ENCODE measurements around the gene TRIM47. TPM values are rescaled to one million over a fixed set of nuclear protein-coding genes. Genes with fewer than 3 reads are reported as not detected.

The TRIM47 gene
- total and polyA plus RNA-seq, 2 of the 13 experiments (the other 11 are each of a cell fraction or from before 2014, with no cell fraction given), result 33.5 to 82.0 TPM

DNA sequence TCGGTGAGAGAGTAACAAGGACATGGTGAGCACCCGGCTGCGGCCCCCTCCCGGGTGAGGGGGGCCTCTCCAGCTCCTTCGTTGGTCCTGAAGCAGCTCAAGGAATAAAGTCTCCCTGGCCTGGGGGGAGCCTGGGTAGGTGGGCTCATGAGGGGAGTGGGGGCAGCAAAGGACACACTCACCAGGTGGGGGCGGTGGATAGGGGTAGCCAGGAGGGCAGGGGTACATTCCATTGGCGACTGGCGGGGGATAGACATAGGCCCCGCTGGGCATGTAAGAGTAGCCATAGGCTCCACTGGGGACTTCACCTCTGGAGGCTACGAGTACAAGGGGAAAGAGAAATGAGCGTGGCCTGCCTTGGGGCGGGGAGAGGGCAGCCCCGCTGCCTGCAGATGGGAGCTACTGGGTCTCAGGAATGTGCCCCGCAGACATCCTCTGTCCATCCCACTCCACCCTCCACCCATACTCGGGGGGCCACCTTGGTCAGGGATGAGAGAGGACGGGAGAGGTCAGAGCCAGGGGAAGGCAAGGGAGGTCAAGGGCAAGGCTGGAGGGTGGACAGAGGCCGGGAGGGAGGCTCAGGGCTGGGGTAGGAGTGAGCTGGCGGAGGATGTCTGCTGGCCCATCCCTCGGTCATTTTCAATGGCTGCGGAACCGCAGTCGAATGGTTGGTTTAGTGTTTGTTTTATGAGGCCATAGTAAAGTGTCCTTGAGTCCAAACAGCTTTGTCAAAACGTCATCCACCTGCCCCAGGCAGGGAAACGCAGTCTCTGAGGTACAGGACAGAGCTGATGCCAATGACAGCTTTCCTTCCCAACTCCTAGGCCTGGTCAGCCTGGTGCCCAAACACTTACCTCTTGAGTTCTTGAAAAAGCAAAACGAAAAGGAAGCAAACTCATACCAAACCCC lies 30.5 kb downstream of the TRIM47 start:
- 75% methylated on average over 24 of the region's 25 CpGs for WGBS (ENCODE audit: low lambda C conversion rate)
- ATAC-seq, result no peak
- intact Hi-C loops (cut with micrococcal nuclease; ENCODE audit: unreplicated experiment), result no loop called here
- no peaks in the 10 kb centered on the region for H3K9me3 ChIP-seq (ENCODE audit: low read length)
- in situ Hi-C loops (cut with HindIII; ENCODE audit: extremely low pct_ligation_motif_present, low pct_unique_long_range_greater_than_20kb), result no loop called here
- H3K4me1 ChIP-seq (ENCODE audit: insufficient read depth, low read length), result peaks cover 70% of the 10 kb centered on the region
- no peaks in the 10 kb centered on the region for H3K79me2 ChIP-seq (ENCODE audit: insufficient read depth, low read length)
- FAIRE-seq, result no peak
- BruUV-seq (replicated peaks), result no TSS peak
- no peak for DNase-seq (ENCODE audit: low spot score)
- ChIA-PET POLR2A (interaction anchor here (0.7 to 7.7 kb wide), 25 partner anchors 8 to 156 kb away, joined by 3 to 229 read pairs (median 8); partner anchors contain the start of genes CDK3, GALK1, MRPL38 and TRIM47), CTCF (ENCODE audit: low intra/inter-chr PET ratio, low total read pairs) (interaction anchor here (1.2 to 1.9 kb wide), 3 partner anchors 18 to 28 kb away, joined by 3 to 6 read pairs (median 4); no protein-coding TSS in a partner anchor)
- peak overlapping the region; percentile 69 for H3K27ac ChIP-seq (ENCODE audit: extremely low read length, insufficient read depth, low read length)
- 0 out of 2 replicates have a peak, but pooled peaks cover 2% of the 10 kb centered on the region for H4K20me1 ChIP-seq (ENCODE audit: insufficient read depth, low read length)
- H3K27me3 ChIP-seq (ENCODE audit: control insufficient read depth in 1 of 2, insufficient read depth in 2 of 2, low read length in 2 of 2), result no peaks in the 10 kb centered on the region
- peaks cover 9 to 34% of the 10 kb centered on the region in 2 experiments for H3K36me3 ChIP-seq (replicated peaks in 1 of 2; ENCODE audit: control insufficient read depth in 1 of 2, insufficient read depth in 2 of 2, low read length in 2 of 2)
- peak overlapping the region; percentile 41 for H3K4me2 ChIP-seq (ENCODE audit: low read depth, low read length)
- peak overlapping the region in 1 of 3 experiments; percentile 22; a peak in 2 of 6 replicates for H3K4me3 ChIP-seq (replicated peaks in 1 of 3; ENCODE audit: insufficient read depth in 1 of 3, low read depth in 2 of 3, low read length in 3 of 3)
- H3K9ac ChIP-seq (ENCODE audit: insufficient read depth, low read depth, low read length), result peak overlapping the region; percentile 36; the same call in 1 of the 2 replicates
- no peak overlapping the region for H2AFZ ChIP-seq (ENCODE audit: low read length)
- TF ChIP-seq PCBP1 (IDR thresholded peaks at IDR 0.05; ENCODE audit: borderline replicate concordance, low read depth, low read length), result peak; percentile 37; the same call in 1 of the 2 replicates
- no peak for TF ChIP-seq SP5 (CRISPR knock-in tag; IDR thresholded peaks at IDR 0.05; ENCODE audit: borderline replicate concordance, low read depth)
- peak; percentile 26 for TF ChIP-seq ZNF883 (CRISPR knock-in tag; IDR thresholded peaks at IDR 0.05; ENCODE audit: not compliant biosample characterization)
- 0 out of 2 replicates have a peak, but pooled peaks have one; percentile 61 for TF ChIP-seq ZNF292 (CRISPR knock-in tag; IDR thresholded peaks at IDR 0.05; ENCODE audit: borderline replicate concordance, low read depth)
- TF ChIP-seq PCBP2 (optimal IDR thresholded peaks at IDR 0.05; ENCODE audit: low read depth, low read length, poor library complexity, severe bottlenecking), result no peak
- 0 out of 2 replicates have a peak, but pooled peaks have one; percentile 1 for TF ChIP-seq TMF1 (CRISPR knock-in tag; IDR thresholded peaks at IDR 0.05; ENCODE audit: low read depth)
- TF ChIP-seq MZF1 (CRISPR knock-in tag; IDR thresholded peaks at IDR 0.05; ENCODE audit: borderline replicate concordance), result no peak
- TF ChIP-seq RXRA (CRISPR knock-in tag; IDR thresholded peaks at IDR 0.05), result peak; percentile 51; the same call in 1 of the 2 replicates
- peak; percentile 36; the same call in 1 of the 2 replicates for TF ChIP-seq CREBL2 (CRISPR knock-in tag; IDR thresholded peaks at IDR 0.05; ENCODE audit: borderline replicate concordance)
- no peak for TF ChIP-seq BATF2 (CRISPR knock-in tag; IDR thresholded peaks at IDR 0.05)
- TF ChIP-seq, protein P1, sequence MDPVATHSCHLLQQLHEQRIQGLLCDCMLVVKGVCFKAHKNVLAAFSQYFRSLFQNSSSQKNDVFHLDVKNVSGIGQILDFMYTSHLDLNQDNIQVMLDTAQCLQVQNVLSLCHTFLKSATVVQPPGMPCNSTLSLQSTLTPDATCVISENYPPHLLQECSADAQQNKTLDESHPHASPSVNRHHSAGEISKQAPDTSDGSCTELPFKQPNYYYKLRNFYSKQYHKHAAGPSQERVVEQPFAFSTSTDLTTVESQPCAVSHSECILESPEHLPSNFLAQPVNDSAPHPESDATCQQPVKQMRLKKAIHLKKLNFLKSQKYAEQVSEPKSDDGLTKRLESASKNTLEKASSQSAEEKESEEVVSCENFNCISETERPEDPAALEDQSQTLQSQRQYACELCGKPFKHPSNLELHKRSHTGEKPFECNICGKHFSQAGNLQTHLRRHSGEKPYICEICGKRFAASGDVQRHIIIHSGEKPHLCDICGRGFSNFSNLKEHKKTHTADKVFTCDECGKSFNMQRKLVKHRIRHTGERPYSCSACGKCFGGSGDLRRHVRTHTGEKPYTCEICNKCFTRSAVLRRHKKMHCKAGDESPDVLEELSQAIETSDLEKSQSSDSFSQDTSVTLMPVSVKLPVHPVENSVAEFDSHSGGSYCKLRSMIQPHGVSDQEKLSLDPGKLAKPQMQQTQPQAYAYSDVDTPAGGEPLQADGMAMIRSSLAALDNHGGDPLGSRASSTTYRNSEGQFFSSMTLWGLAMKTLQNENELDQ (CRISPR knock-in tag; IDR thresholded peaks at IDR 0.05; ENCODE audit: borderline replicate concordance), result no peak
- no peak for TF ChIP-seq ZBTB1 (CRISPR knock-in tag; IDR thresholded peaks at IDR 0.05; ENCODE audit: borderline replicate concordance)
- 0 out of 2 replicates have a peak, but pooled peaks have one; percentile 4 for TF ChIP-seq CAMTA2 (CRISPR knock-in tag; IDR thresholded peaks at IDR 0.05; ENCODE audit: borderline replicate concordance)
- no peak for TF ChIP-seq ZNF30 (CRISPR knock-in tag; IDR thresholded peaks at IDR 0.05)
- 0 out of 2 replicates have a peak, but pooled peaks have one; percentile 19 for TF ChIP-seq ZNF274 (CRISPR knock-in tag; IDR thresholded peaks at IDR 0.05)
- TF ChIP-seq DNMT1 (CRISPR knock-in tag; IDR thresholded peaks at IDR 0.05), result peak; percentile 30; the same call in 1 of the 2 replicates

All from HepG2 (cell line).